Neural cell (in vitro differentiated cells): ENCODE results near the gene ANKS3. TPM values are rescaled to one million over a fixed set of nuclear protein-coding genes. Genes with fewer than 3 reads are reported as not detected.

Experiments
- H2AFZ ChIP-seq: fragments of 200-600, 300-800 bp; sonication (generic), shearing (Covaris generic); 2 replicates; pipeline ENCODE4 v1.6.0; 2014; ENCODE audit warnings: low read depth, mild to moderate bottlenecking, antibody characterized with exemption, low read length, moderate library complexity
- H3F3A ChIP-seq: fragments of 200-600 bp; shearing (Covaris generic); 2 replicates; pipeline ENCODE4 v1.6.1; 2016; ENCODE audit warnings: mild to moderate bottlenecking, moderate library complexity, mixed read lengths, antibody characterized with exemption, low read length; ENCODE audit not compliant: insufficient read depth, poor library complexity, severe bottlenecking
- H3K27ac ChIP-seq: fragments of 200-600, 300-800 bp; sonication (generic), shearing (Covaris generic); 2 replicates; pipeline ENCODE4 v1.5.1; 2014; ENCODE audit warnings: mild to moderate bottlenecking, low read length, moderate library complexity
- H3K27me3 ChIP-seq: fragments of 300-800, 200-600 bp; sonication (generic), shearing (Covaris generic); 2 replicates; pipeline ENCODE4 v1.6.0; 2014; ENCODE audit warnings: mild to moderate bottlenecking, low read depth, low read length, moderate library complexity; ENCODE audit not compliant: insufficient read depth
- H3K36me3 ChIP-seq: fragments of 300-800, 200-600 bp; sonication (generic), shearing (Covaris generic); 2 replicates; pipeline ENCODE4 v1.5.1; 2014; ENCODE audit warnings: mild to moderate bottlenecking, antibody characterized with exemption, low read length, moderate library complexity; ENCODE audit not compliant: insufficient read depth
- H3K4me2 ChIP-seq: fragments of 300-800, 200-600 bp; sonication (generic), shearing (Covaris generic); 2 replicates; pipeline ENCODE4 v1.6.0; 2014; ENCODE audit warnings: mild to moderate bottlenecking, low read length
- H3K4me3 ChIP-seq: fragments of 300-800, 200-600 bp; sonication (generic), shearing (Covaris generic); 2 replicates; pipeline ENCODE4 v1.5.1; 2014; ENCODE audit warnings: mild to moderate bottlenecking, low read length, moderate library complexity
- H3K79me2 ChIP-seq: fragments of 200-600 bp; shearing (Covaris generic); replicated peaks from 2 replicates; pipeline ENCODE4 v1.6.0; 2014; ENCODE audit warnings: mild to moderate bottlenecking, low read length, moderate library complexity; ENCODE audit not compliant: insufficient read depth
- H3K9ac ChIP-seq: fragments of 300-800, 200-600 bp; sonication (generic), shearing (Covaris generic); 2 replicates; pipeline ENCODE4 v1.6.1; 2016; ENCODE audit warnings: mild to moderate bottlenecking, low read length, mixed read lengths
- H3K9me2 ChIP-seq: fragments of 200-600 bp; shearing (Covaris generic); 2 replicates; pipeline ENCODE4 v1.6.1; 2016; ENCODE audit warnings: mild to moderate bottlenecking, low read length, mixed read lengths; ENCODE audit not compliant: insufficient read depth
- H3K9me3 ChIP-seq: fragments of 200-600, 300-800 bp; sonication (generic), shearing (Covaris generic); 2 replicates; pipeline ENCODE4 v1.6.1; 2016; ENCODE audit warnings: mild to moderate bottlenecking, mixed run types, low read length, moderate library complexity, mixed read lengths
- H4K20me1 ChIP-seq: fragments of 200-600 bp; shearing (Covaris generic); 2 replicates; pipeline ENCODE4 v1.6.1; 2016; ENCODE audit warnings: mild to moderate bottlenecking, mixed run types; ENCODE audit not compliant: insufficient read depth
- CTCF ChIP-seq: fragments of 450-650 bp; IDR thresholded peaks from 2 replicates; pipeline ENCODE4 v1.5.1; 2014; ENCODE audit warnings: antibody characterized with exemption, mild to moderate bottlenecking, moderate library complexity; ENCODE audit not compliant: poor library complexity, severe bottlenecking
- EP300 ChIP-seq: fragments of 450-650 bp; conservative IDR thresholded peaks from 2 replicates; pipeline ENCODE4 v1.6.1; 2014; ENCODE audit warnings: antibody characterized with exemption, mild to moderate bottlenecking, moderate library complexity; ENCODE audit not compliant: poor library complexity, severe bottlenecking
- EZH2 ChIP-seq: fragments of 200-600, 300-800 bp; shearing (Covaris generic), sonication (generic); IDR thresholded peaks from 2 replicates; pipeline ENCODE4 v1.6.1; 2014; ENCODE audit warnings: antibody characterized with exemption, low read length, borderline replicate concordance, mild to moderate bottlenecking; ENCODE audit not compliant: insufficient read depth, poor library complexity, severe bottlenecking
- MXI1 ChIP-seq: fragments of 450-650 bp; conservative IDR thresholded peaks from 2 replicates; pipeline ENCODE4 v1.6.1; 2014; ENCODE audit warnings: antibody characterized with exemption, mild to moderate bottlenecking; ENCODE audit not compliant: poor library complexity, severe bottlenecking
- POLR2AphosphoS5 ChIP-seq: IDR thresholded peaks from 2 replicates; pipeline ENCODE4 v1.6.1; 2012
- RAD21 ChIP-seq: fragments of 450-650 bp; conservative IDR thresholded peaks from 2 replicates; pipeline ENCODE4 v1.6.1; 2014; ENCODE audit warnings: antibody characterized with exemption, mild to moderate bottlenecking, moderate library complexity
- REST ChIP-seq: IDR thresholded peaks from 2 replicates; pipeline ENCODE4 v1.6.1; 2012; ENCODE audit warnings: borderline replicate concordance
- SMC3 ChIP-seq: fragments of 450-650 bp; conservative IDR thresholded peaks from 2 replicates; pipeline ENCODE4 v1.6.1; 2014; ENCODE audit warnings: antibody characterized with exemption, mild to moderate bottlenecking, moderate library complexity; ENCODE audit not compliant: poor library complexity
- TAF1 ChIP-seq: IDR thresholded peaks from 2 replicates; pipeline ENCODE4 v1.6.1; 2012; ENCODE audit warnings: low read depth
- polyA plus RNA-seq: library from polyadenylated mRNA; depleted of rRNA; stranded (reverse); fragments of >200 nt; gene quantifications from 2 replicates; pipeline ENCODE4 v1.2.3, GENCODE V29; 2014

The ANKS3 gene
- polyA plus RNA-seq, 1 donor from 2014 or later: 53.9 TPM

GRCh38 chr16:4709481-4709880 lies 24.6 kb downstream of the ANKS3 start:
- Histone ChIP-seq H3K9me2 (no peaks in the 10 kb centered on the region), H3K79me2 (no peaks in the 10 kb centered on the region), H3K27ac (no peak overlapping the region), H3K9me3 (no peaks in the 10 kb centered on the region), H3K27me3 (no peaks in the 10 kb centered on the region), H3K36me3 (no peaks in the 10 kb centered on the region), H2AFZ (no peak overlapping the region), H3F3A (no peaks in the 10 kb centered on the region), H3K9ac (no peak overlapping the region), H3K4me2 (no peak overlapping the region), H3K4me3 (no peak overlapping the region), H4K20me1 (no peaks in the 10 kb centered on the region)
- TF ChIP-seq EP300 (no peak), TAF1 (no peak), POLR2AphosphoS5 (no peak), SMC3 (no peak), MXI1 (no peak), CTCF (no peak), EZH2 (no peak), REST (no peak), RAD21 (no peak)

- Histone ChIP-seq H3K36me3 (no peaks in the 10 kb centered on the region), H2AFZ (no peak overlapping the region), H4K20me1 (no peaks in the 10 kb centered on the region), H3K79me2 (no peaks in the 10 kb centered on the region), H3K4me3 (no peak overlapping the region), H3F3A (no peaks in the 10 kb centered on the region), H3K27me3 (no peaks in the 10 kb centered on the region), H3K9ac (no peak overlapping the region), H3K4me2 (no peak overlapping the region), H3K9me3 (no peaks in the 10 kb centered on the region), H3K27ac (no peak overlapping the region), H3K9me2 (no peaks in the 10 kb centered on the region)
- TF ChIP-seq POLR2AphosphoS5 (no peak), RAD21 (no peak), EZH2 (no peak), CTCF (no peak), MXI1 (no peak), REST (no peak), SMC3 (no peak), TAF1 (no peak), EP300 (no peak)
Measured at GRCh38 chr16:4706871-4707270, 27.2 kb downstream of the ANKS3 start.
